Uterus (tissue), 2 donors: ENCODE measurements around the gene EFEMP1.

Experiments used
- CTCF ChIP-seq, 4 experiments: fragments of 200-600 bp in 2 of 4; fragments of 450-650 bp in 2 of 4; sonication (generic) in 2 of 4; IDR thresholded peaks; one replicate each; pipeline ENCODE4 v1.5.1; 2016 to 2019; ENCODE audit warnings: antibody characterized with exemption in 4 of 4, mild to moderate bottlenecking in 2 of 4, moderate library complexity in 1 of 4
- POLR2A ChIP-seq, 2 donors: fragments of 450-650 bp; IDR thresholded peaks; one replicate each; pipeline ENCODE4 v1.6.1; 2016; ENCODE audit warnings: antibody characterized with exemption in 2 of 2, mild to moderate bottlenecking in 1 of 2, moderate library complexity in 1 of 2

- TF ChIP-seq POLR2A (IDR thresholded peaks at IDR 0.05) = no peak
- no peak for TF ChIP-seq CTCF (IDR thresholded peaks at IDR 0.05)
Measured at GRCh38 chr2:55896633-55897032, 26.9 kb downstream of the EFEMP1 start.
